ENCODE measurements around the gene PCDH15. TPM values are rescaled to one million over a fixed set of nuclear protein-coding genes. Genes with fewer than 3 reads are reported as not detected.

The PCDH15 gene
- total RNA-seq, 1 donor from 2014 or later = not detected

- TF ChIP-seq CTCF (IDR thresholded peaks at IDR 0.05; ENCODE audit: insufficient read depth, low read length, severe bottlenecking) = no peak
- DNase-seq (ENCODE audit: low read depth) (no peak), FAIRE-seq (no peak)
- Histone ChIP-seq H3K4me3 (ENCODE audit: low read depth, low read length) (no peak overlapping the region), H3K36me3 (ENCODE audit: control insufficient read depth, insufficient read depth, low read length) (no peaks in the 10 kb centered on the region), H3K27me3 (ENCODE audit: control insufficient read depth, insufficient read depth, low read length) (no peaks in the 10 kb centered on the region)
Observed at GRCh38 chr10:54266395-54266794, 534.6 kb downstream of the PCDH15 start.

DNA sequence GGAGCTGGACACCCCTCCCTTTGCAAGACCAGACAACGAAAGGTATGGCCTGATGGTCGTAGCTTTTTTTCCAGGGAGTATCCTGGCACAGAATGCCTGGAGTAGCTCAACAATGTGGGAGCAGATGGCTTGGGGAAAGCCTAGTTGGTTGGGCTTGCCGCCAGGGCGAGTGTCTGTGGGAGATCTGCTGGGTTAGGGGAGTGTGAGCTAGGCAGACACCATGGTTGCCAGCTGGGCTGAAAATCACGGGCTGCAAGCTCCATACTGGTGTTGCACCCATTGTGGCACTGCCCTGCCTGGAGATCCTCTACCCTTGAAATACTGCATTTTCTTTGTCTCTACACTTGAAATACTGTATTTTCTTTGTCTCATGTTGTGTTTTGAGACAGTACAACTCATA lies 538.3 kb downstream of the PCDH15 start:
- TF ChIP-seq CTCF (IDR thresholded peaks at IDR 0.05; ENCODE audit: insufficient read depth, low read length, severe bottlenecking) = no peak
- Histone ChIP-seq H3K27me3 (ENCODE audit: control insufficient read depth, insufficient read depth, low read length) (no peaks in the 10 kb centered on the region), H3K4me3 (ENCODE audit: low read depth, low read length) (no peak overlapping the region), H3K36me3 (ENCODE audit: control insufficient read depth, insufficient read depth, low read length) (no peaks in the 10 kb centered on the region)
- no peak for DNase-seq (ENCODE audit: low read depth)
- no peak for FAIRE-seq

- FAIRE-seq = no peak
- H3K4me3 ChIP-seq (ENCODE audit: low read depth, low read length) = no peak overlapping the region
- TF ChIP-seq CTCF (IDR thresholded peaks at IDR 0.05; ENCODE audit: insufficient read depth, low read length, severe bottlenecking) = no peak
- no peaks in the 10 kb centered on the region for H3K36me3 ChIP-seq (ENCODE audit: control insufficient read depth, insufficient read depth, low read length)
- no peak for DNase-seq (ENCODE audit: low read depth)
- H3K27me3 ChIP-seq (ENCODE audit: control insufficient read depth, insufficient read depth, low read length) = no peaks in the 10 kb centered on the region
Observed at GRCh38 chr10:54259104-54259503, 541.9 kb downstream of the PCDH15 start.

- TF ChIP-seq CTCF (IDR thresholded peaks at IDR 0.05; ENCODE audit: insufficient read depth, low read length, severe bottlenecking) = no peak
- FAIRE-seq (no peak), DNase-seq (ENCODE audit: low read depth) (no peak)
- H3K36me3 ChIP-seq (ENCODE audit: control insufficient read depth, insufficient read depth, low read length) = no peaks in the 10 kb centered on the region
- no peak overlapping the region for H3K4me3 ChIP-seq (ENCODE audit: low read depth, low read length)
- no peaks in the 10 kb centered on the region for H3K27me3 ChIP-seq (ENCODE audit: control insufficient read depth, insufficient read depth, low read length)
Observed at GRCh38 chr10:54234832-54235231, 566.2 kb downstream of the PCDH15 start.

- DNase-seq (ENCODE audit: low read depth) = peak; percentile 85
- Histone ChIP-seq H3K36me3 (ENCODE audit: control insufficient read depth, insufficient read depth, low read length) (no peaks in the 10 kb centered on the region), H3K4me3 (ENCODE audit: low read depth, low read length) (no peak overlapping the region), H3K27me3 (ENCODE audit: control insufficient read depth, insufficient read depth, low read length) (no peaks in the 10 kb centered on the region)
- no peak for FAIRE-seq
- TF ChIP-seq CTCF (IDR thresholded peaks at IDR 0.05; ENCODE audit: insufficient read depth, low read length, severe bottlenecking) = no peak
Observed at GRCh38 chr10:54203401-54203800, 597.6 kb downstream of the PCDH15 start.

GRCh38 chr10:54198051-54198450 lies 603.0 kb downstream of the PCDH15 start:
- Histone ChIP-seq H3K4me3 (ENCODE audit: low read depth, low read length) (no peak overlapping the region), H3K27me3 (ENCODE audit: control insufficient read depth, insufficient read depth, low read length) (no peaks in the 10 kb centered on the region), H3K36me3 (ENCODE audit: control insufficient read depth, insufficient read depth, low read length) (no peaks in the 10 kb centered on the region)
- no peak for DNase-seq (ENCODE audit: low read depth)
- no peak for TF ChIP-seq CTCF (IDR thresholded peaks at IDR 0.05; ENCODE audit: insufficient read depth, low read length, severe bottlenecking)
- no peak for FAIRE-seq
